ENCODE measurements around the gene GPX8. TPM values are rescaled to one million over a fixed set of nuclear protein-coding genes. Genes with fewer than 3 reads are reported as not detected.

GPX8 gene
- polyA plus RNA-seq, 2 of the 4 experiments (the other 2 are of a cell fraction) = 51.8 to 86.0 TPM

- ATAC-seq (no peak), DNase-seq (ENCODE audit: low read depth in 1 of 2, low spot score in 1 of 2) (no peak), FAIRE-seq (no peak)
- H3K4me2 ChIP-seq = no peak overlapping the region
- H3K9me3 ChIP-seq = no peaks in the 10 kb centered on the region
- WGBS (ENCODE audit: missing lambda C conversion rate) = 8% methylated on average over 1 of the region's 1 CpG
- POLR2A ChIA-PET = no interaction called here
- peaks cover 12% of the 10 kb centered on the region for H3K4me1 ChIP-seq
- CTCF ChIA-PET = interaction anchor here (1.1 to 1.8 kb wide), 2 partner anchors 9 to 512 kb away, joined by 3 to 4 read pairs; no protein-coding TSS in a partner anchor
- no peak overlapping the region for H3K4me3 ChIP-seq
- H3K27ac ChIP-seq = no peak overlapping the region
- TF ChIP-seq RCOR1 (IDR thresholded peaks at IDR 0.05; ENCODE audit: low read depth, low read length) (no peak), FOSB (CRISPR knock-in tag; IDR thresholded peaks at IDR 0.05) (no peak), ZFP36 (IDR thresholded peaks at IDR 0.05; ENCODE audit: borderline replicate concordance, partially characterized antibody) (no peak), CBX8 (IDR thresholded peaks at IDR 0.05) (no peak), HDAC2 (IDR thresholded peaks at IDR 0.05) (no peak), FOSL2 (IDR thresholded peaks at IDR 0.05) (no peak), FOSL2 (CRISPR knock-in tag; IDR thresholded peaks at IDR 0.05) (no peak), JUNB (IDR thresholded peaks at IDR 0.05) (no peak), SMC3 (IDR thresholded peaks at IDR 0.05) (no peak), POLR2A (IDR thresholded peaks at IDR 0.05; ENCODE audit: low read length) (no peak), MYC (IDR thresholded peaks at IDR 0.05; ENCODE audit: borderline replicate concordance, low read length) (no peak), FOXS1 (CRISPR knock-in tag; IDR thresholded peaks at IDR 0.05) (no peak)
- TF ChIP-seq, protein P1, sequence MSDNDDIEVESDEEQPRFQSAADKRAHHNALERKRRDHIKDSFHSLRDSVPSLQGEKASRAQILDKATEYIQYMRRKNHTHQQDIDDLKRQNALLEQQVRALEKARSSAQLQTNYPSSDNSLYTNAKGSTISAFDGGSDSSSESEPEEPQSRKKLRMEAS (IDR thresholded peaks at IDR 0.05) = no peak
- TF ChIP-seq, protein P2, sequence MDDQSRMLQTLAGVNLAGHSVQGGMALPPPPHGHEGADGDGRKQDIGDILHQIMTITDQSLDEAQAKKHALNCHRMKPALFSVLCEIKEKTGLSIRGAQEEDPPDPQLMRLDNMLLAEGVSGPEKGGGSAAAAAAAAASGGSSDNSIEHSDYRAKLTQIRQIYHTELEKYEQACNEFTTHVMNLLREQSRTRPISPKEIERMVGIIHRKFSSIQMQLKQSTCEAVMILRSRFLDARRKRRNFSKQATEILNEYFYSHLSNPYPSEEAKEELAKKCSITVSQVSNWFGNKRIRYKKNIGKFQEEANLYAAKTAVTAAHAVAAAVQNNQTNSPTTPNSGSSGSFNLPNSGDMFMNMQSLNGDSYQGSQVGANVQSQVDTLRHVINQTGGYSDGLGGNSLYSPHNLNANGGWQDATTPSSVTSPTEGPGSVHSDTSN (IDR thresholded peaks at IDR 0.05) = no peak
- TF ChIP-seq, protein P3, sequence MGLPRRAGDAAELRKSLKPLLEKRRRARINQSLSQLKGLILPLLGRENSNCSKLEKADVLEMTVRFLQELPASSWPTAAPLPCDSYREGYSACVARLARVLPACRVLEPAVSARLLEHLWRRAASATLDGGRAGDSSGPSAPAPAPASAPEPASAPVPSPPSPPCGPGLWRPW (IDR thresholded peaks at IDR 0.05) = no peak
These were observed 20.0 kb downstream of the GPX8 start for GRCh38 chr5:55180016-55180415.

DNA sequence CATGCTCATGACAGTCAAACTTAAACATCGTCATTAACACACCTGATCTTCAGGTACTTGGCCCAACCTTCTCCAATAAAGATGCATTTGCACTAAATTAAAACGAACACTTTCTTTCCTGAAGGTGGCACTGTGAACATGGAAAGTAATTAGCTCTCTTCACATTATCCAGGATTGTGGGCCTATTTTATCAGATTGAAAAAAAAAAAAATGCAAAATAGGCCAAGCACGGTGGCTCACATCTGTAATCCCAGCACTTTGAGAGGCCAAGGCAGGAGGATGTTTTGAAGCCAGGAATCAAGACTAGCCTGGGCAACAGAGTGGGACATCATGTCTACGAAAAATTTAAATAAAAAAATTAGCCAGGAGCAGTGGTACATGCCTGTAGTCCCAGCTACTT is 27.4 kb downstream of the GPX8 start:
- ATAC-seq = peak in 1 of 2 experiments; percentile 51; a peak in 2 of 6 replicates
- Histone ChIP-seq H3K9me3 (no peaks in the 10 kb centered on the region), H3K4me3 (no peak overlapping the region), H3K4me1 (peaks cover 9% of the 10 kb centered on the region; the same call in 2 of the 3 replicates), H3K4me2 (no peak overlapping the region), H3K27ac (no peak overlapping the region)
- FAIRE-seq = no peak
- POLR2A ChIA-PET = no interaction called here
- WGBS (ENCODE audit: missing lambda C conversion rate) = 36% methylated on average over 4 of the region's 4 CpGs
- DNase-seq (ENCODE audit: low read depth in 1 of 2, low spot score in 1 of 2) = peak in 1 of 2 experiments; percentile 36
- CTCF ChIA-PET = interaction anchor here (1.0 to 3.7 kb wide), 6 partner anchors 11 to 58 kb away, joined by 3 to 20 read pairs (median 4); partner anchors contain the start of gene GPX8
- TF ChIP-seq RAD21 (conservative IDR thresholded peaks at IDR 0.05 in 1 of 2, IDR thresholded peaks at IDR 0.05 in 1 of 2) (peak; percentile 35 to 56; a peak in 3 of 5 replicates), CTCF (IDR thresholded peaks at IDR 0.05) (peak; percentile 49), HDAC2 (IDR thresholded peaks at IDR 0.05) (no peak)

GRCh38 chr5:55188656-55189540 is 28.9 kb downstream of the GPX8 start:
- peak in 1 of 2 experiments; percentile 27; a peak in 3 of 6 replicates for ATAC-seq

More at GRCh38 chr5:55188656-55189540, 28.9 kb downstream of the GPX8 start:
- Histone ChIP-seq H3K4me3 (no peak overlapping the region), H3K27ac (no peak overlapping the region), H3K4me1 (peaks cover 9% of the 10 kb centered on the region; the same call in 2 of the 3 replicates), H3K9me3 (no peaks in the 10 kb centered on the region), H3K4me2 (peak overlapping the region; percentile 44)
- FAIRE-seq (no peak), DNase-seq (ENCODE audit: low read depth in 1 of 2, low spot score in 1 of 2) (peak in 1 of 2 experiments; percentile 41)
- POLR2A ChIA-PET = no interaction called here
- 16% methylated on average over 6 of the region's 6 CpGs for WGBS (ENCODE audit: missing lambda C conversion rate)
- TF ChIP-seq MAFK (IDR thresholded peaks at IDR 0.05; ENCODE audit: partially characterized antibody) (no peak), ZFP36 (IDR thresholded peaks at IDR 0.05; ENCODE audit: borderline replicate concordance, partially characterized antibody) (no peak), CEBPB (IDR thresholded peaks at IDR 0.05) (0 out of 4 replicates have a peak, but pooled peaks of 1 of the 2 experiments have one; percentile 19), GATA3 (IDR thresholded peaks at IDR 0.05; ENCODE audit: borderline replicate concordance) (peak; percentile 67), EHF (CRISPR knock-in tag; IDR thresholded peaks at IDR 0.05) (no peak), HMGXB4 (CRISPR knock-in tag; IDR thresholded peaks at IDR 0.05; ENCODE audit: borderline replicate concordance) (no peak), SREBF2 (IDR thresholded peaks at IDR 0.05) (no peak)
- TF ChIP-seq, protein P4, sequence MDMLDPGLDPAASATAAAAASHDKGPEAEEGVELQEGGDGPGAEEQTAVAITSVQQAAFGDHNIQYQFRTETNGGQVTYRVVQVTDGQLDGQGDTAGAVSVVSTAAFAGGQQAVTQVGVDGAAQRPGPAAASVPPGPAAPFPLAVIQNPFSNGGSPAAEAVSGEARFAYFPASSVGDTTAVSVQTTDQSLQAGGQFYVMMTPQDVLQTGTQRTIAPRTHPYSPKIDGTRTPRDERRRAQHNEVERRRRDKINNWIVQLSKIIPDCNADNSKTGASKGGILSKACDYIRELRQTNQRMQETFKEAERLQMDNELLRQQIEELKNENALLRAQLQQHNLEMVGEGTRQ (IDR thresholded peaks at IDR 0.05) = no peak
- CTCF ChIA-PET = interaction anchor here (0.9 to 2.6 kb wide), 3 partner anchors 10 to 45 kb away, joined by 3 to 13 read pairs (median 3); partner anchors contain the start of gene MCIDAS
